T-helper 9 cell (primary cell): ENCODE results near the gene MUC3A.
"Not testable (repeated sequence)": the region's sequence is repeated elsewhere in the genome, so short reads cannot be mapped to it uniquely, and the experiment has no call there.

Source experiments
- DNase-seq: peaks from one replicate; pipeline ENCODE4 v3.0.0-alpha.2; 2020

MUC3A gene

GRCh38 chr7:100971111-100972001 lies 22.0 kb downstream of the MUC3A start:
- DNase-seq = no peak

- no peak for DNase-seq
Observed at GRCh38 chr7:100972002-100972347, 22.6 kb downstream of the MUC3A start.

- DNase-seq = no peak
Observed at GRCh38 chr7:100974021-100974420, 24.7 kb downstream of the MUC3A start.

GRCh38 chr7:100975371-100975821 lies 26.1 kb downstream of the MUC3A start:
- no peak for DNase-seq

- DNase-seq = no peak
Observed at GRCh38 chr7:100978300-100978699, 29.0 kb downstream of the MUC3A start.

- DNase-seq = no peak
Observed at GRCh38 chr7:100983451-100984187, 34.3 kb downstream of the MUC3A start.

- not testable (repeated sequence) for DNase-seq
Observed at GRCh38 chr7:100984241-100984918, 35.0 kb downstream of the MUC3A start.

- DNase-seq = not testable (repeated sequence)
Observed at GRCh38 chr7:100985033-100985797, 35.9 kb downstream of the MUC3A start.

- DNase-seq = no peak
Observed at GRCh38 chr7:100991631-100992030, 42.3 kb downstream of the MUC3A start.

- not testable (repeated sequence) for DNase-seq
Observed at GRCh38 chr7:100992280-100992679, 42.9 kb downstream of the MUC3A start.

- not testable (repeated sequence) for DNase-seq
Observed at GRCh38 chr7:100994671-100995070, 45.3 kb downstream of the MUC3A start.

- not testable (repeated sequence) for DNase-seq
Observed at GRCh38 chr7:100998530-100998929, 49.2 kb downstream of the MUC3A start.

- DNase-seq = not testable (repeated sequence)
Observed at GRCh38 chr7:100999334-100999733, 50.0 kb downstream of the MUC3A start.

- DNase-seq = not testable (repeated sequence)
Observed at GRCh38 chr7:101000025-101000424, 50.7 kb downstream of the MUC3A start.

- not testable (repeated sequence) for DNase-seq
Observed at GRCh38 chr7:101002333-101002732, 53.0 kb downstream of the MUC3A start.

GRCh38 chr7:101007361-101007760 lies 58.0 kb downstream of the MUC3A start:
- not testable (repeated sequence) for DNase-seq

- DNase-seq = no peak
Observed at GRCh38 chr7:101009629-101010028, 60.3 kb downstream of the MUC3A start.

- no peak for DNase-seq
Observed at GRCh38 chr7:101012931-101013330, 63.6 kb downstream of the MUC3A start.

GRCh38 chr7:101015626-101016025 lies 66.3 kb downstream of the MUC3A start:
- DNase-seq = no peak

- DNase-seq = peak; percentile 42
Observed at GRCh38 chr7:101017064-101017777, 67.9 kb downstream of the MUC3A start.
